Esophagus squamous epithelium (tissue), 5 donors: ENCODE measurements around the gene SENP2. TPM values are rescaled to one million over a fixed set of nuclear protein-coding genes. Genes with fewer than 3 reads are reported as not detected.
A peak's percentile ranks its signal among the peaks of the same experiment; 100 is the strongest.

Source experiments
- DNase-seq: peaks from one replicate; lab custom pipeline; 2025; lab: John Stamatoyannopoulos, UW
- H3K27ac ChIP-seq, 4 donors: fragments of 200-600 bp; sonication (generic); one replicate each; pipeline ENCODE4 v1.5.1; 2016 to 2019; ENCODE audit warnings: mild to moderate bottlenecking in 1 of 4
- H3K27me3 ChIP-seq, 4 donors: fragments of 200-600 bp; sonication (generic); 1 replicate in 3 of 4; 2 replicates in 1 of 4; pipeline versions ENCODE4 v1.5.1 to v1.6.0; 2017 to 2021; ENCODE audit warnings: antibody characterized with exemption in 1 of 4
- H3K36me3 ChIP-seq, 3 donors: fragments of 200-600 bp; sonication (generic); one replicate each; pipeline ENCODE4 v1.5.1; 2016 to 2019
- H3K4me1 ChIP-seq, 3 donors: fragments of 200-600 bp; sonication (generic); one replicate each; pipeline ENCODE4 v1.5.1; 2017 to 2019
- H3K4me3 ChIP-seq, 4 donors: fragments of 200-600 bp; sonication (generic); 1 replicate in 3 of 4; 2 replicates in 1 of 4; pipeline ENCODE4 v1.5.1; 2016 to 2019; ENCODE audit warnings: mild to moderate bottlenecking in 2 of 4, moderate library complexity in 1 of 4
- H3K9me3 ChIP-seq, 3 donors: fragments of 200-600 bp; sonication (generic); one replicate each; pipeline ENCODE4 v1.5.1; 2016 to 2019
- CTCF ChIP-seq, 6 experiments: fragments of 450-650 bp in 4 of 6; fragments of 200-600 bp in 2 of 6; sonication (generic) in 2 of 6; IDR thresholded peaks; one replicate each; pipeline ENCODE4 v1.5.1; 2016 to 2019; ENCODE audit warnings: antibody characterized with exemption in 6 of 6, mild to moderate bottlenecking in 4 of 6, moderate library complexity in 4 of 6
- POLR2A ChIP-seq, 4 donors: fragments of 450-650 bp; IDR thresholded peaks; one replicate each; pipeline ENCODE4 v1.6.1; 2017; ENCODE audit warnings: antibody characterized with exemption in 4 of 4, mild to moderate bottlenecking in 4 of 4, moderate library complexity in 3 of 4
- WGBS, 2 donors: methylation state at CpG; one replicate each; pipeline ENCODE4 v1.1.5; 2018; 5-methylcytosine and 5-hydroxymethylcytosine counted together
- intact Hi-C: fragments of 100-400 bp; cut with DNase I; formaldehyde crosslinking; loops from one replicate; pipeline ENCODE4 v1.15.0; 2022
- total RNA-seq, 4 donors: library from RNA; depleted of rRNA; stranded (reverse); fragments of >200 nt; gene quantifications; one replicate each; pipeline ENCODE4 v1.1.0, GENCODE V29; 2016
- donor health status: DM: yes; HTN: yes; CAD: no.

The SENP2 gene
- total RNA-seq, 4 donors from 2014 or later = 9.6 to 33.2 (median 20.1) TPM

GRCh38 chr3:185629554-185630181, 43.6 kb downstream of the SENP2 start:
- no peaks in the 10 kb centered on the region for H3K27me3 ChIP-seq
- H3K4me1 ChIP-seq = peaks cover 0 to 20% (median 4%) of the 10 kb centered on the region in 3 donors
- peaks cover 0 to 53% (median 11%) of the 10 kb centered on the region in 3 donors for H3K36me3 ChIP-seq
- intact Hi-C loops = no loop called here
- TF ChIP-seq POLR2A (IDR thresholded peaks at IDR 0.05) = no peak
- TF ChIP-seq CTCF (IDR thresholded peaks at IDR 0.05) = no peak
- no peak overlapping the region for H3K4me3 ChIP-seq
- peak overlapping the region in 3 of 4 donors; percentile 25 to 65 (median 63) for H3K27ac ChIP-seq
- WGBS, 2 donors = 74 to 82% methylated on average over 4 of the region's 4 CpGs
- H3K9me3 ChIP-seq = no peaks in the 10 kb centered on the region
- no peak for DNase-seq

GRCh38 chr3:185630182-185630622, 44.1 kb downstream of the SENP2 start:
- peak overlapping the region in 3 of 4 donors; percentile 25 to 65 (median 63) for H3K27ac ChIP-seq
- TF ChIP-seq POLR2A (IDR thresholded peaks at IDR 0.05) (no peak), CTCF (IDR thresholded peaks at IDR 0.05) (no peak)
- H3K27me3 ChIP-seq = no peaks in the 10 kb centered on the region
- H3K36me3 ChIP-seq = peaks cover 0 to 48% (median 11%) of the 10 kb centered on the region in 3 donors
- no peak overlapping the region for H3K4me3 ChIP-seq
- no peaks in the 10 kb centered on the region for H3K9me3 ChIP-seq
- WGBS, 2 donors = 47 to 56% methylated on average over 6 of the region's 6 CpGs
- peaks cover 0 to 26% (median 4%) of the 10 kb centered on the region in 3 donors for H3K4me1 ChIP-seq
- no peak for DNase-seq
- intact Hi-C loops = no loop called here

GRCh38 chr3:185631108-185631507, 45.0 kb downstream of the SENP2 start:
- 62 to 83% methylated on average over 4 of the region's 4 CpGs for WGBS, 2 donors
- H3K4me1 ChIP-seq = peaks cover 0 to 27% (median 4%) of the 10 kb centered on the region in 3 donors
- H3K36me3 ChIP-seq = peaks cover 0 to 39% (median 11%) of the 10 kb centered on the region in 3 donors
- DNase-seq = no peak
- H3K27ac ChIP-seq = peak overlapping the region in 1 of 4 donors; percentile 21
- H3K4me3 ChIP-seq = no peak overlapping the region
- intact Hi-C loops = no loop called here
- no peaks in the 10 kb centered on the region for H3K9me3 ChIP-seq
- TF ChIP-seq POLR2A (IDR thresholded peaks at IDR 0.05) (no peak), CTCF (IDR thresholded peaks at IDR 0.05) (no peak)
- H3K27me3 ChIP-seq = no peaks in the 10 kb centered on the region

- no peak overlapping the region for H3K4me3 ChIP-seq
- no peaks in the 10 kb centered on the region for H3K27me3 ChIP-seq
- no peak overlapping the region for H3K27ac ChIP-seq
- no peaks in the 10 kb centered on the region for H3K9me3 ChIP-seq
- H3K4me1 ChIP-seq = peaks cover 0 to 27% (median 4%) of the 10 kb centered on the region in 3 donors
- 95 to 100% methylated on average over 4 to 5 of the region's 7 CpGs for WGBS, 2 donors
- intact Hi-C loops = no loop called here
- no peak for TF ChIP-seq CTCF (IDR thresholded peaks at IDR 0.05)
- no peak for TF ChIP-seq POLR2A (IDR thresholded peaks at IDR 0.05)
- DNase-seq = no peak
- peaks cover 0 to 33% (median 8%) of the 10 kb centered on the region in 3 donors for H3K36me3 ChIP-seq
Measured at GRCh38 chr3:185631508-185632206, 45.6 kb downstream of the SENP2 start.

- peaks cover 0 to 27% (median 4%) of the 10 kb centered on the region in 3 donors for H3K4me1 ChIP-seq
- TF ChIP-seq POLR2A (IDR thresholded peaks at IDR 0.05) = no peak
- no peak for TF ChIP-seq CTCF (IDR thresholded peaks at IDR 0.05)
- H3K36me3 ChIP-seq = peaks cover 0 to 20% (median 0%) of the 10 kb centered on the region in 3 donors
- intact Hi-C loops = no loop called here
- WGBS, 2 donors = 93 to 95% methylated on average over 4 of the region's 4 CpGs
- H3K4me3 ChIP-seq = no peak overlapping the region
- H3K27me3 ChIP-seq = no peaks in the 10 kb centered on the region
- no peak for DNase-seq
- no peak overlapping the region for H3K27ac ChIP-seq
- H3K9me3 ChIP-seq = no peaks in the 10 kb centered on the region
Measured at GRCh38 chr3:185632996-185633395, 46.9 kb downstream of the SENP2 start.
